Parathyroid adenoma (tissue), 2 donors: ENCODE measurements around the gene SFMBT2.

Experiments
- H2AFZ ChIP-seq: fragments of 300-600 bp; sonication (generic); one replicate; pipeline ENCODE4 v1.7.0; 2017; ENCODE audit warnings: antibody characterized with exemption, mild to moderate bottlenecking
- H3K27ac ChIP-seq: fragments of 300-600 bp; sonication (generic); one replicate; pipeline ENCODE4 v1.7.0; 2017
- H3K27me3 ChIP-seq: fragments of 300-600 bp; sonication (generic); one replicate; pipeline ENCODE4 v1.7.0; 2017; ENCODE audit warnings: low read length; ENCODE audit not compliant: control insufficient read depth, insufficient read depth
- H3K36me3 ChIP-seq: fragments of 300-600 bp; sonication (generic); one replicate; pipeline ENCODE4 v1.7.0; 2017; ENCODE audit warnings: low read length; ENCODE audit not compliant: control insufficient read depth, insufficient read depth
- H3K4me1 ChIP-seq: fragments of 300-600 bp; sonication (generic); one replicate; pipeline ENCODE4 v1.7.0; 2017; ENCODE audit warnings: control low read depth
- H3K4me2 ChIP-seq: fragments of 300-600 bp; sonication (generic); one replicate; pipeline ENCODE4 v1.7.0; 2017; ENCODE audit warnings: low read length
- H3K4me3 ChIP-seq: fragments of 300-600 bp; sonication (generic); one replicate; pipeline ENCODE4 v1.7.0; 2017; ENCODE audit warnings: low read depth, low read length
- H3K79me2 ChIP-seq: fragments of 300-600 bp; sonication (generic); one replicate; pipeline ENCODE4 v1.7.0; 2017; ENCODE audit warnings: control low read depth
- H3K9ac ChIP-seq: fragments of 300-600 bp; sonication (generic); one replicate; pipeline ENCODE4 v1.7.0; 2017; ENCODE audit warnings: mild to moderate bottlenecking
- H3K9me3 ChIP-seq: fragments of 300-600 bp; sonication (generic); one replicate; pipeline ENCODE4 v1.7.0; 2017; ENCODE audit warnings: low read length; ENCODE audit not compliant: control insufficient read depth
- CTCF ChIP-seq: fragments of 300-600 bp; sonication (generic); IDR thresholded peaks from one replicate; pipeline ENCODE4 v1.7.0; 2017; ENCODE audit warnings: antibody characterized with exemption, mild to moderate bottlenecking
- donor health status: primary hyperparathyroidism.

The SFMBT2 gene

GRCh38 chr10:7243873-7244272, 167.0 kb downstream of the SFMBT2 start:
- H3K36me3 ChIP-seq: no peaks in the 10 kb centered on the region
- H3K79me2 ChIP-seq: no peaks in the 10 kb centered on the region
- TF ChIP-seq CTCF: no peak
- no peak overlapping the region for H3K9ac ChIP-seq
- no peak overlapping the region for H3K4me2 ChIP-seq
- H3K4me1 ChIP-seq: no peaks in the 10 kb centered on the region
- H3K27ac ChIP-seq: no peak overlapping the region
- no peaks in the 10 kb centered on the region for H3K27me3 ChIP-seq
- H3K9me3 ChIP-seq: no peaks in the 10 kb centered on the region
- H2AFZ ChIP-seq: no peak overlapping the region
- H3K4me3 ChIP-seq: no peak overlapping the region

GRCh38 chr10:7243139-7243538, 167.7 kb downstream of the SFMBT2 start:
- Histone ChIP-seq H3K4me1 (no peaks in the 10 kb centered on the region), H3K79me2 (no peaks in the 10 kb centered on the region), H3K9ac (no peak overlapping the region), H2AFZ (no peak overlapping the region), H3K27me3 (no peaks in the 10 kb centered on the region), H3K9me3 (no peaks in the 10 kb centered on the region), H3K27ac (no peak overlapping the region), H3K4me2 (no peak overlapping the region), H3K36me3 (no peaks in the 10 kb centered on the region), H3K4me3 (no peak overlapping the region)
- no peak for TF ChIP-seq CTCF

- H3K4me2 ChIP-seq: no peak overlapping the region
- no peak overlapping the region for H2AFZ ChIP-seq
- H3K9me3 ChIP-seq: no peaks in the 10 kb centered on the region
- H3K4me1 ChIP-seq: no peaks in the 10 kb centered on the region
- H3K4me3 ChIP-seq: no peak overlapping the region
- H3K27me3 ChIP-seq: no peaks in the 10 kb centered on the region
- no peak for TF ChIP-seq CTCF
- H3K9ac ChIP-seq: no peak overlapping the region
- peaks cover 2% of the 10 kb centered on the region for H3K79me2 ChIP-seq
- H3K27ac ChIP-seq: no peak overlapping the region
- no peaks in the 10 kb centered on the region for H3K36me3 ChIP-seq
Observed at GRCh38 chr10:7239312-7239985, 171.4 kb downstream of the SFMBT2 start.

GRCh38 chr10:7235376-7235775, 175.5 kb downstream of the SFMBT2 start:
- Histone ChIP-seq H3K9ac (no peak overlapping the region), H3K4me3 (no peak overlapping the region), H3K27ac (no peak overlapping the region), H3K79me2 (peaks cover 2% of the 10 kb centered on the region), H3K36me3 (no peaks in the 10 kb centered on the region), H2AFZ (no peak overlapping the region), H3K4me1 (peaks cover 15% of the 10 kb centered on the region), H3K4me2 (no peak overlapping the region), H3K9me3 (no peaks in the 10 kb centered on the region), H3K27me3 (no peaks in the 10 kb centered on the region)
- TF ChIP-seq CTCF: no peak

- H3K9ac ChIP-seq: no peak overlapping the region
- no peak overlapping the region for H3K4me3 ChIP-seq
- H3K4me2 ChIP-seq: peak overlapping the region; percentile 41
- H2AFZ ChIP-seq: no peak overlapping the region
- H3K79me2 ChIP-seq: peaks cover 2% of the 10 kb centered on the region
- H3K36me3 ChIP-seq: no peaks in the 10 kb centered on the region
- H3K4me1 ChIP-seq: peaks cover 15% of the 10 kb centered on the region
- H3K27me3 ChIP-seq: no peaks in the 10 kb centered on the region
- H3K27ac ChIP-seq: no peak overlapping the region
- no peaks in the 10 kb centered on the region for H3K9me3 ChIP-seq
- no peak for TF ChIP-seq CTCF
Observed at GRCh38 chr10:7234109-7234508, 176.7 kb downstream of the SFMBT2 start.
